T-cell (primary cell): ENCODE results near the gene ANO2. TPM values are rescaled to one million over a fixed set of nuclear protein-coding genes. Genes with fewer than 3 reads are reported as not detected.

Experiments
- ATAC-seq, 4 experiments: fragments of 200-7000 bp in 3 of 4; fragments of 150-1000 bp in 1 of 4; cut with Tn5 transposase; replicated peaks in 1 of 4; 1 replicate in 3 of 4; 2 replicates in 1 of 4; pipeline ENCODE4 v1.10.0; 2021; ENCODE audit warnings: moderate library complexity in 3 of 4, mild to moderate bottlenecking in 2 of 4, moderate number of reproducible peaks in 1 of 4
- CTCF ChIA-PET, 2 donors: fragments of 300-600 bp; sonication (Branson Sonifier 250); formaldehyde crosslinking; loops; one replicate each; lab custom pipeline; 2022; ENCODE audit warnings: antibody characterized with exemption in 2 of 2; lab: Charles Lee
- POLR2A ChIA-PET, 2 donors: fragments of 300-600 bp; sonication (Branson Sonifier 250); formaldehyde crosslinking; loops; one replicate each; lab custom pipeline; 2022; ENCODE audit warnings: antibody characterized with exemption in 2 of 2; lab: Charles Lee
- DNase-seq, 35 experiments: peaks; one replicate each; pipeline versions ENCODE4 v3.0.0 to v3.0.0-alpha.2; 2013 to 2023
- H3K27ac ChIP-seq: one replicate; pipeline ENCODE4 v1.5.1; 2013; ENCODE audit warnings: low read length
- H3K27me3 ChIP-seq, 2 experiments: replicated peaks in 1 of 2; 1 replicate in 1 of 2; 2 replicates in 1 of 2; pipeline versions ENCODE4 v1.6.1 to v1.7.0; 2013; ENCODE audit warnings: low read length in 1 of 2, mixed read lengths in 1 of 2; ENCODE audit not compliant: control insufficient read depth in 2 of 2, insufficient read depth in 2 of 2; ENCODE audit errors: extremely low read depth in 1 of 2
- H3K36me3 ChIP-seq, 2 donors: 1 replicate in 1 of 2; 2 replicates in 1 of 2; pipeline versions ENCODE4 v1.6.1 to v1.7.0; 2013; ENCODE audit warnings: low read length in 1 of 2; ENCODE audit not compliant: control insufficient read depth in 2 of 2, insufficient read depth in 1 of 2; ENCODE audit errors: extremely low read depth in 1 of 2
- H3K4me1 ChIP-seq, 2 experiments: 1 replicate in 1 of 2; 2 replicates in 1 of 2; pipeline versions ENCODE4 v1.6.1 to v1.7.0; 2013; ENCODE audit warnings: low read length in 2 of 2, mixed read lengths in 1 of 2; ENCODE audit not compliant: insufficient read depth in 2 of 2, control insufficient read depth in 1 of 2; ENCODE audit errors: extremely low read depth in 1 of 2
- H3K4me3 ChIP-seq, 2 donors: 1 replicate in 1 of 2; 2 replicates in 1 of 2; pipeline versions ENCODE4 v1.5.1 to v1.7.0; 2013; ENCODE audit warnings: mild to moderate bottlenecking in 2 of 2, low read length in 1 of 2, moderate library complexity in 1 of 2; ENCODE audit not compliant: control insufficient read depth in 1 of 2; ENCODE audit errors: extremely low read depth in 1 of 2
- H3K9me3 ChIP-seq: 2 replicates; pipeline ENCODE4 v1.7.0; 2013
- H3K27ac Mint-ChIP-seq, 2 donors: one replicate each; pipeline ENCODE4 v1.8.0; 2020 to 2021; ENCODE audit warnings: mild to moderate bottlenecking in 2 of 2, mixed read lengths in 2 of 2
- H3K27me3 Mint-ChIP-seq, 2 donors: one replicate each; pipeline ENCODE4 v1.8.0; 2021 to 2022; ENCODE audit warnings: mixed read lengths in 2 of 2
- H3K36me3 Mint-ChIP-seq: one replicate; pipeline ENCODE4 v1.8.0; 2021; ENCODE audit warnings: mixed read lengths
- H3K4me1 Mint-ChIP-seq, 3 donors: one replicate each; pipeline ENCODE4 v1.8.0; 2020 to 2022; ENCODE audit warnings: mixed read lengths in 3 of 3, mild to moderate bottlenecking in 1 of 3
- H3K4me3 Mint-ChIP-seq, 3 donors: one replicate each; pipeline ENCODE4 v1.8.0; 2020 to 2022; ENCODE audit warnings: mild to moderate bottlenecking in 3 of 3, mixed read lengths in 3 of 3, moderate library complexity in 3 of 3
- H3K9me3 Mint-ChIP-seq, 3 donors: one replicate each; pipeline ENCODE4 v1.8.0; 2020 to 2022; ENCODE audit warnings: mixed read lengths in 3 of 3
- WGBS: methylation state at CpG from one replicate; pipeline ENCODE4 v1.1.5; 2013; ENCODE audit warnings: missing lambda C conversion rate; ENCODE audit not compliant: insufficient coverage; 5-methylcytosine and 5-hydroxymethylcytosine counted together
- total RNA-seq, 35 experiments: library from RNA in 6 of 35; stranded (reverse) in 6 of 35; fragments of 120-200 nt in 1 of 35; gene quantifications; one replicate each; pipeline versions ENCODE4 v1.2.1 to v1.2.4 and lab custom pipeline; 2013 to 2026

The ANO2 gene
- total RNA-seq, 5 donors from 2014 or later (not counting 1 experiment from before 2014, with no cell fraction given): not detected

DNA sequence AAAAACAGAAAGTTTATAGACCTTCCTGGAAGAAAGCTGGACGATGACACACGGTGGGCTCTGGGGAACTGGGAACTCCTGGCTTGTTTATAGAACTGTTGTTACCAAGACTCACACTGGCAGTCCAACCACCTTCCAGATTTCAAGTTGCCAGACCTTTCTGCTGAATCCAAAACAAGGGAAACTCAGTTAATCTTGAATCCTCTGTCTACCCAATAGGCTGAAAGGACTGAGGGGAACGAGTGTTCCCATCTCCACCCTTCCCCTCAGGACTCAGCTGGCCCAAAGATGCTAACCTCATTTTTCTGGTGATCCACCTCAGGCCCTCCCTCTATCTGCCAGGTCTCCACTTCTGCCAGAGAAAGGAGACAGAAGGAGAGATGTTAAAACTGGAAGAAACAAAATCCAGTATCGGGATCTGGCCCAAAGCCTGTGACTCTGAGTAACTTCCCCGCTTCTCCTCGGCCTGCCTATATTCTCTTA is 231.4 kb downstream of the ANO2 start:
- Histone ChIP-seq H3K4me1 (no peaks in the 10 kb centered on the region), H3K4me3 (no peak overlapping the region), H3K9me3 (no peaks in the 10 kb centered on the region), H3K27ac (no peak overlapping the region), H3K36me3 (no peaks in the 10 kb centered on the region), H3K27me3 (no peaks in the 10 kb centered on the region)
- Mint-ChIP-seq H3K27ac (no peak overlapping the region), H3K4me1 (peaks cover 0 to 2% (median 0%) of the 10 kb centered on the region in 3 donors), H3K36me3 (no peaks in the 10 kb centered on the region), H3K9me3 (no peaks in the 10 kb centered on the region), H3K27me3 (peaks cover 5 to 9% of the 10 kb centered on the region in 2 donors), H3K4me3 (no peak overlapping the region)
- CTCF ChIA-PET: interaction anchor here in 1 of 2 donors (0.6 kb wide), 1 partner anchor 10 kb away, joined by 3 read pairs; no protein-coding TSS in a partner anchor
- WGBS: 75% methylated on average over 3 of the region's 6 CpGs
- POLR2A ChIA-PET: no interaction called here
- ATAC-seq (no peak), DNase-seq (no peak)

GRCh38 chr12:5710260-5710878 is 234.7 kb downstream of the ANO2 start:
- Mint-ChIP-seq H3K27ac (no peak overlapping the region), H3K27me3 (peaks cover 2 to 9% of the 10 kb centered on the region in 2 donors), H3K36me3 (no peaks in the 10 kb centered on the region), H3K4me3 (no peak overlapping the region), H3K9me3 (no peaks in the 10 kb centered on the region), H3K4me1 (no peaks in the 10 kb centered on the region)
- DNase-seq (no peak), ATAC-seq (no peak)
- H3K4me1 ChIP-seq: no peaks in the 10 kb centered on the region
- H3K9me3 ChIP-seq: no peaks in the 10 kb centered on the region
- 100% methylated on average over 1 of the region's 1 CpG for WGBS
- H3K36me3 ChIP-seq: no peaks in the 10 kb centered on the region
- CTCF ChIA-PET: no interaction called here
- POLR2A ChIA-PET: no interaction called here
- no peak overlapping the region for H3K27ac ChIP-seq
- H3K4me3 ChIP-seq: no peak overlapping the region
- H3K27me3 ChIP-seq: no peaks in the 10 kb centered on the region

- H3K4me3 Mint-ChIP-seq: no peak overlapping the region
- no peaks in the 10 kb centered on the region for H3K4me1 ChIP-seq
- ATAC-seq (no peak), DNase-seq (no peak)
- H3K27ac Mint-ChIP-seq: no peak overlapping the region
- H3K9me3 Mint-ChIP-seq: no peaks in the 10 kb centered on the region
- no peaks in the 10 kb centered on the region for H3K36me3 ChIP-seq
- no peak overlapping the region for H3K4me3 ChIP-seq
- H3K27me3 ChIP-seq: no peaks in the 10 kb centered on the region
- H3K27ac ChIP-seq: no peak overlapping the region
- no peaks in the 10 kb centered on the region for H3K36me3 Mint-ChIP-seq
- ChIA-PET POLR2A (no interaction called here), CTCF (no interaction called here)
- peaks cover 2 to 9% of the 10 kb centered on the region in 2 donors for H3K27me3 Mint-ChIP-seq
- H3K9me3 ChIP-seq: no peaks in the 10 kb centered on the region
- no peaks in the 10 kb centered on the region for H3K4me1 Mint-ChIP-seq
Measured at GRCh38 chr12:5708371-5708770, 236.7 kb downstream of the ANO2 start.

DNA sequence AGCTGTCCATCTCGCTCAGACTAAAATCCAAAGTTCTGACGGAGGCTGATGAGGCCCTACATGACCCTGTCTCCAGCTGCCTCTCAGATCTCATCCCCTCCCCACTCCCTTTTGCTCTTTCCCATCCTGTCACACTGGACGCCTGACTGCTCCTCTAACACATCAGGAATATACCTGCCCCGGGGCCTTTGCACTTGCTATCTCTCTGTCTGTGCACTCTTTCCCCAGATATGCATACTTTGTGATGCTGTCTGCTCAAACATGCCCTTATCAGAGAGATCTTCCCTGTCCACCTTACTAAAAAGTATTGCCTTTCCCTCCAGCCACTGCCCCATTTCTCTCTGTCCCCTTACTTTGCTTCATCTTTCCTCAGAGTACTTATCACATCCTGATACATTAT is 238.8 kb downstream of the ANO2 start:
- Histone ChIP-seq H3K36me3 (no peaks in the 10 kb centered on the region), H3K4me3 (no peak overlapping the region), H3K27me3 (no peaks in the 10 kb centered on the region), H3K9me3 (no peaks in the 10 kb centered on the region), H3K27ac (no peak overlapping the region), H3K4me1 (no peaks in the 10 kb centered on the region)
- Mint-ChIP-seq H3K9me3 (no peaks in the 10 kb centered on the region), H3K4me1 (no peaks in the 10 kb centered on the region), H3K27me3 (peaks cover 8 to 12% of the 10 kb centered on the region in 2 donors), H3K36me3 (no peaks in the 10 kb centered on the region), H3K27ac (no peak overlapping the region), H3K4me3 (no peak overlapping the region)
- DNase-seq: no peak
- CTCF ChIA-PET: no interaction called here
- ATAC-seq: no peak
- 90% methylated on average over 4 of the region's 4 CpGs for WGBS
- POLR2A ChIA-PET: no interaction called here

- no peak for ATAC-seq
Measured at GRCh38 chr12:5705791-5706190, 239.3 kb downstream of the ANO2 start.

GRCh38 chr12:5694759-5695409 is 250.2 kb downstream of the ANO2 start:
- WGBS: 83% methylated on average over 1 of the region's 6 CpGs
- no peaks in the 10 kb centered on the region for H3K4me1 ChIP-seq
- POLR2A ChIA-PET: no interaction called here
- H3K27ac ChIP-seq: no peak overlapping the region
- Mint-ChIP-seq H3K4me1 (no peaks in the 10 kb centered on the region), H3K27ac (no peak overlapping the region), H3K36me3 (no peaks in the 10 kb centered on the region), H3K9me3 (peaks cover 0 to 4% (median 0%) of the 10 kb centered on the region in 3 donors), H3K27me3 (peaks cover 0 to 3% of the 10 kb centered on the region in 2 donors), H3K4me3 (no peak overlapping the region)
- H3K4me3 ChIP-seq: no peak overlapping the region
- no peak for DNase-seq
- peaks cover 0 to 4% of the 10 kb centered on the region in 2 experiments for H3K27me3 ChIP-seq
- no peak for ATAC-seq
- CTCF ChIA-PET: no interaction called here
- no peaks in the 10 kb centered on the region for H3K36me3 ChIP-seq
- no peaks in the 10 kb centered on the region for H3K9me3 ChIP-seq

More at GRCh38 chr12:5705791-5706190, 239.3 kb downstream of the ANO2 start:
- Histone ChIP-seq H3K27ac (no peak overlapping the region), H3K9me3 (no peaks in the 10 kb centered on the region), H3K4me3 (no peak overlapping the region), H3K27me3 (no peaks in the 10 kb centered on the region), H3K4me1 (no peaks in the 10 kb centered on the region), H3K36me3 (no peaks in the 10 kb centered on the region)
- POLR2A ChIA-PET: no interaction called here
- Mint-ChIP-seq H3K36me3 (no peaks in the 10 kb centered on the region), H3K9me3 (no peaks in the 10 kb centered on the region), H3K27me3 (peaks cover 9 to 12% of the 10 kb centered on the region in 2 donors), H3K4me3 (no peak overlapping the region), H3K4me1 (no peaks in the 10 kb centered on the region), H3K27ac (no peak overlapping the region)
- 89% methylated on average over 3 of the region's 9 CpGs for WGBS
- no peak for DNase-seq
- CTCF ChIA-PET: no interaction called here
